T-helper 1 cell treated with Interleukin-12 subunit alpha and Interleukin-12 subunit beta and Interleukin-4 antibody, amounts not matched to agents 30 μg/mL and 1 μg/mL, for 36 hours (primary cell): ENCODE measurements around the gene TRPM4.
"Not testable (repeated sequence)": the region's sequence is repeated elsewhere in the genome, so short reads cannot be mapped to it uniquely, and the experiment has no call there.

Source experiments
- H3K27ac Mint-ChIP-seq: one replicate; pipeline ENCODE4 v1.8.0; 2021; ENCODE audit warnings: mild to moderate bottlenecking, mixed read lengths
- H3K27me3 Mint-ChIP-seq: one replicate; pipeline ENCODE4 v1.8.0; 2021; ENCODE audit warnings: low read depth, mixed read lengths
- H3K36me3 Mint-ChIP-seq: one replicate; pipeline ENCODE4 v1.8.0; 2021; ENCODE audit warnings: low read depth, mixed read lengths
- H3K4me1 Mint-ChIP-seq: one replicate; pipeline ENCODE4 v1.8.0; 2021; ENCODE audit warnings: low read depth, mixed read lengths
- H3K4me3 Mint-ChIP-seq: one replicate; pipeline ENCODE4 v1.8.0; 2021; ENCODE audit warnings: mild to moderate bottlenecking, moderate library complexity, mixed read lengths
- H3K9me3 Mint-ChIP-seq: one replicate; pipeline ENCODE4 v1.8.0; 2021; ENCODE audit warnings: mixed read lengths

TRPM4 gene

DNA sequence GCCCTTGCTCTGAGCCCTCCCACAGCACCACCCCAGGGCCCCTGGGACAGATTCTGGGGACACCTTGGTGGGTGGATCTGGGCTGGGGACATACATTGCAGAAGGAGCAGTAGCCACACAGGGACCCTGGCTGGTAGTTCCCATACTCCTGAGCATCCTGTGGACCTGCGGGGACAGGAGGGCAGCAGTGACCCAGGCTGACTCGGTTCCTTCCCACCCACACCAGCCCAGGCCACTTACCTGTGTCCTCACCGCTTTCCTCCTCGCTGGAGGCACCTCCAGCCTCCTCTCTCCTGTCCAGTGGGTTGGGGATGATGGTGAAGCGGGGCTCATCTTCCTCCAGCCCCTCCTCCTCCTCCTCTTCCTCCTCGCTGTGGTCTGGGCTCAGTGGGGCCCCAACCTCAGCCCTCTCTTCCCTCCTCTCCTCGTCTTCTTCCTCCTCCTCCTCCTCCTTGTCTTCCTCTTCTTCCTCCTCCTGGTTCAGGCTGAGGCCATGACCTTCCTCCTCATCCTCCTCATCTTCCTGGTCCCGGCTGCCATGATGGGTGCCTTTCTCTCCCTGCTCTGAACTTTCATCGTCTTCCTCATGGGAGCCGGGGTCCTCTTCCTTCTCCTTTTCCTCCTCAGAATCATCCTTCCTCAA lies 4.3 kb upstream of the TRPM4 start:
- H3K36me3 Mint-ChIP-seq: no peaks in the 10 kb centered on the region
- H3K27ac Mint-ChIP-seq: peak overlapping the region; percentile 4
- peaks cover 81% of the 10 kb centered on the region for H3K27me3 Mint-ChIP-seq
- H3K4me1 Mint-ChIP-seq: peaks cover 24% of the 10 kb centered on the region
- peak overlapping the region; percentile 7 for H3K4me3 Mint-ChIP-seq
- H3K9me3 Mint-ChIP-seq: no peaks in the 10 kb centered on the region

DNA sequence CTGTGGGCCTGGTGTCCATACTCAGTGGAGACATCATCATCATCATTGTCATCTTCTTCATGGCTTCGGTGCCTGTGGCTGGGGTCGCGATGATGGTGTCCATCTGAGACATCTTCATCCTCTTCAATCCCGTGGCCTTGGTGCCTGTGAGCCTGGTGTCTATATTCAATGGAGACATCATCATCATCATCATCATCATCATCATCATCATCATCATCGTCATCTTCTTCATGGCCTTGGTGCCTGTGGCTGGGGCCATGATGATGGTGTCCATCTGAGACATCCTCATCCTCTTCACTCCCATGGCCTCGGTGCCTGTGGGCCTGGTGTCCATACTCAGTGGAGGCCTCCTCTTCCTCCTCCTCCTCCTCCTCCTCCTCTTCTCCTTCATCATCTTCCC lies 3.3 kb upstream of the TRPM4 start:
- H3K27ac Mint-ChIP-seq: no peak overlapping the region
- H3K36me3 Mint-ChIP-seq: no peaks in the 10 kb centered on the region
- H3K4me3 Mint-ChIP-seq: no peak overlapping the region
- no peaks in the 10 kb centered on the region for H3K9me3 Mint-ChIP-seq
- peaks cover 77% of the 10 kb centered on the region for H3K27me3 Mint-ChIP-seq
- H3K4me1 Mint-ChIP-seq: peaks cover 20% of the 10 kb centered on the region

DNA sequence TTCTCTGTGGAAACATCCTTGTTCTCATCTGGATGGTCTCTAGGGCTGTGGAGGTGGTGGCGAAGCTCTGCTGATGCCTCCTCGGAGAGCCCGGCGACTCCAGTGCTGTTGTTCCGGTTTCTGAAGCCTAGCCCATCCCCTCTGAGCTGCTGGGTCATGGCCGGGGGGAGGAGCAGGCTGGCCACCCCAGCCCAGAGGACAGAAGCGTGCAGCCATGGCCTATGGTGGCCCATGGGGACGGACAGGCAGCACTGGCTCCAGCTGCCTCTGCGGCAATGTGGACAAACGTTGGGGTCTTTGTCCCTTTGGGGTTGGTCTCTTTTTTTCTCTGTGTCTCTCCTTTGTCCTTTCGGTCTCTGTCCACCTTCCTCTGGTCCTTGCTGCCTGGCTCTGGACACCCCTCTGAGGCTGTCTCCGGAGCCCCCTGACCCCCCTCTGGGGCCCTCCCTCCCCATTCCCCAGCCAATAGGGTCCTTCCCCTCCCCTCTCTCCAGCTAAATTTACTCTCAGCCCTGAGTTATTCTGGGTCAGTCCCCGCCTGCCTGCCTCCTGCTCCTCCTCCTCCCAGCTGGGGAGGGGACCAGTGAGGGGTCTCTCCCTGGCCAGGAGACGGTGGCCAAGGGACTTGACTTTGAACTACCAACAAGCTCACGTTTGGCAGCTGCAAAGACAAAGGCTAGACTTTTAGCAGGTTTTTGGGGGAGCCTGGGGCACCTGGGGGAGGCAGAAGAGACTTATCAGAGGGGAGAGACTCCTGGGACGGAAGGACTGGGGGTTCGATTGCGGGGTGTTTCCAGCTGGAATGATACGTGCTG lies 2.4 kb upstream of the TRPM4 start, which contains the start of gene HRC:
TSS of gene HRC (minus strand) at position 392 of the 815 bp plus-strand sequence. CDS start at position 233, 159 bp downstream.
- peak within 1 kb of the TSS; percentile 31 for H3K4me3 Mint-ChIP-seq
- H3K27ac Mint-ChIP-seq: no peak within 1 kb of the TSS
- no peaks in the 10 kb centered on the region for H3K9me3 Mint-ChIP-seq
- H3K36me3 Mint-ChIP-seq: no peaks in the 10 kb centered on the region
- H3K4me1 Mint-ChIP-seq: peaks cover 19% of the 10 kb centered on the region
- H3K27me3 Mint-ChIP-seq: peaks cover 73% of the 10 kb centered on the region

DNA sequence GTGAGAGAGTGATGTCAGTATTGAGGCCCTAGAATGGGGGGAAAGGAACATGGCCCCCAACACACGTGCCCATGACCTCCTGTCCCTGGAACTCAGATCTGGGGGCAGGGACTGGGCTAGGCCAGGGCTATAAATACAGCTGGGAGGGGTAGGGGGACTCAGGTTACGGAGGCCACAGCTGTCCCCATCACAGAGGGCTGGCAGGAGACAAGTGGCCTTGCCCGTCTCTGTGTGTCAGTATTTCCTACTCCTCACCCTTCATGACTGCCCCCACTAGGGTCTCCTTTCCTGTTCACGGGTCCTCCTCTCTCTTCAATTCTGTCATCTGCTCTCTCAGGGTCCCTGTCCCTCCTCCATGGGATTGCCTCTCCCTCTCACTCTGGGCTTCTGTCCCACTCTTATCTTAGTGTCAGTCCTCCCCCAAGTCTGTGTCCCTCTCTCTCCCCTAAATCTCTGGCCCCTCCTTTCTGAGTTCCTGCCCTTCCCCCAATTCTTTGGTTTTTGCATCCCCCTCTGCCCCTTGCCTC lies 1.7 kb upstream of the TRPM4 start:
- Mint-ChIP-seq H3K27me3 (peaks cover 75% of the 10 kb centered on the region), H3K36me3 (no peaks in the 10 kb centered on the region), H3K4me3 (peak overlapping the region; percentile 31), H3K9me3 (no peaks in the 10 kb centered on the region), H3K4me1 (peaks cover 17% of the 10 kb centered on the region), H3K27ac (no peak overlapping the region)

DNA sequence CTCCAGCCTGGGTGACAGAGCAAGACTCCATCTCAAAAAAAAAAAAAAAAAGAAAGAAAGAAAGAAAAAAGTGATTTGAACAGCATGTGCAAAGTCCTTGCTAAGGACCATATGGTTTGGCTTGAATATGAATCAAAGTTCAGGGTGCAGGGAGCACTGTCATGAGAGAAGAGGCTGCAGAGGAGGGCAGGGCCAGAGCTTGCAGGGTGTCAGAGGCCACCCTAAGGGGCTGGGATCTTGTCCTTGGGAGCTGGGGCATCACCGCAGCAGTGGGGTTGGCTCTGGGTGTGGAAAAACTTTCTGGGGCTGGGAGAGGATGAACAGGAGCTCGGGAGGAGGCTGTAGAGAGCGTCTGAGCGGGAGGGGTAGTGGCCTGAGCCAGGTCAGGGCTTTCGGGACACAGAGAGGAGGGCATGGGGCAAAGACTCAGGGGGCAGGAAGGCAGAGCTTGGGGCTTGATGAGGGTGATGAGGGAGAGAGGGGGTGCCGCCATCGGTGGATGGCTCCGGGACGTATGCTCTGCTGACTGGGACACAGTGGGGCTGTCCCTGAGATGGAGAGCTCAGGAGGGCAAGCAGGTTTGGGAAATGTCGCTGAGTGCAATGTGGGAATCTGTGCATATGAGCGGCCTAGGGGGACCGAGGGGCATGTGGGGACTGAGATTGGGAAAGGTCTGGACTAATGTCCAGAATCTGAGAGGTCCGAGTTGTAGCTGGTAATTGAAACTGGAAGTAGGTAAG lies 3.0 kb downstream of the TRPM4 start:
- Mint-ChIP-seq H3K9me3 (no peaks in the 10 kb centered on the region), H3K4me3 (no peak overlapping the region), H3K4me1 (peaks cover 9% of the 10 kb centered on the region), H3K27ac (no peak overlapping the region), H3K36me3 (no peaks in the 10 kb centered on the region), H3K27me3 (peaks cover 34% of the 10 kb centered on the region)

DNA sequence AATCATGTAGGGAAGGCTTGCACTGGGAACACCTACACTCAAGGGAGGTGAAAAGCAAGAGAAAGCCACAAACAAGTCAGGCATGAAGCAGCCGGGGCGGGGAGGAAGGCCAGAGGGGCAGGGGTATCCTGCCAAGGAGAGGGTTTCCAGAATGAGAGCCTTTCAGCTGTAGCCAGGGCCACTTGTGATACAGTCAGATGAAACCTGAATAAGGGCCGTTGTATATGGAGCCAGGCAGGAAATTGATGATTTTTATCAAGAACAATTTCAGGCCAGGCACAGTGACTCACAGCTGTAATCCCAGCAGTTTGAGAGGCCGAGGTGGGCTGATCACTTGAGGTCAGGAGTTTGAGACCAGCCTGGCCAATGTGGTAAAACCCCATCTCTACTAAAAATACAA lies 4.4 kb downstream of the TRPM4 start:
- Mint-ChIP-seq H3K27me3 (peaks cover 30% of the 10 kb centered on the region), H3K9me3 (no peaks in the 10 kb centered on the region), H3K4me3 (no peak overlapping the region), H3K36me3 (no peaks in the 10 kb centered on the region), H3K27ac (no peak overlapping the region), H3K4me1 (peaks cover 7% of the 10 kb centered on the region)

DNA sequence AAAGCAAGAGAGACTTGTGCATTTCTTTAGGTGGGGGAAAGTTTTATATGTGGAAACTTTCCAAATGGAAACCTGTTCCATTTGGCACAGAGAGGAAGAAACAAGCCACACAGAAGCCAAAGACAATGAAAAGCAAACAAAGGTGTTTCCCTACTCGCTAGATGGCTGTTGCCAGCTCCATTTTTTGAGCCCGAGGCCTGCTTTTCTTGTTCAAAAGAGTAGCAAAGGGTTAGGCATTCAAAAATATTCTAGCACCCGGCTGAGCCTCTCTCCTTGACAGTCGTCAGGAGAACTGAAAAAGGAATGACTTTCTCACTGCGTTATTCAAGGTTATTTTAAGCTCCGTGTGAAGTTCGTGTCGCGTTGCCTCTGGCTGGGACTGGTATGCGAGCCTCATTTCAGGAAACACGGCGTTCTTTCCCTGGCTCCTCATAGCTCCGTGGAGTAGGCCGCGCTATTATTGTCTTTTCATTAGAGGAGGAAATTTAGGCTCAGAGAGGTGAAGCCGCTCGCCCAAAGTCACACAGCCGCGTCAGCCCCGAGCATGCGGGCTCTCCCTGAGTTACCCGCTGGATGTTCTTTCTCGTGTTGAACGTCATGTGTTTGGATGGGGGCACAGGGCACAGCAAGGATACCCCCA lies 7.6 kb downstream of the TRPM4 start:
- Mint-ChIP-seq H3K27me3 (peaks cover 10% of the 10 kb centered on the region), H3K9me3 (no peaks in the 10 kb centered on the region), H3K36me3 (no peaks in the 10 kb centered on the region), H3K27ac (no peak overlapping the region), H3K4me3 (no peak overlapping the region), H3K4me1 (no peaks in the 10 kb centered on the region)

DNA sequence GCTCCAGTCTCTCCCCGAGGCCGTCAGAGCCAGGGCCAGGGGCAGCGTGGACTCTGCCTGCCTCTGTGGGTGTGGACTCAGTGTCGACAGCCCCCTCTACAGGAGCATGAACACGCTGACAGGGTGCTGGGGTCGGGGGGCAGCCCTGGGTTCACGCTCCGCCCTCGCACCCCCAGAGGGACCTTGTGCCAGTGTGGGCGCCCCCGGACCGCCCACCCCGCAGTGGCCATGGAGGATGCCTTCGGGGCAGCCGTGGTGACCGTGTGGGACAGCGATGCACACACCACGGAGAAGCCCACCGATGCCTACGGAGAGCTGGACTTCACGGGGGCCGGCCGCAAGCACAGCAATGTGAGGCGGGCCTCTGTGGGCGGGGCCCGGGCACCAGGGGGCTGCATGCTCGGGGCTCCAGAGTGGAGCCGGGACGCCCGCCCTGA lies 8.3 kb downstream of the TRPM4 start:
- Mint-ChIP-seq H3K27me3 (peaks cover 6% of the 10 kb centered on the region), H3K4me3 (no peak overlapping the region), H3K4me1 (no peaks in the 10 kb centered on the region), H3K9me3 (no peaks in the 10 kb centered on the region), H3K27ac (no peak overlapping the region), H3K36me3 (no peaks in the 10 kb centered on the region)

DNA sequence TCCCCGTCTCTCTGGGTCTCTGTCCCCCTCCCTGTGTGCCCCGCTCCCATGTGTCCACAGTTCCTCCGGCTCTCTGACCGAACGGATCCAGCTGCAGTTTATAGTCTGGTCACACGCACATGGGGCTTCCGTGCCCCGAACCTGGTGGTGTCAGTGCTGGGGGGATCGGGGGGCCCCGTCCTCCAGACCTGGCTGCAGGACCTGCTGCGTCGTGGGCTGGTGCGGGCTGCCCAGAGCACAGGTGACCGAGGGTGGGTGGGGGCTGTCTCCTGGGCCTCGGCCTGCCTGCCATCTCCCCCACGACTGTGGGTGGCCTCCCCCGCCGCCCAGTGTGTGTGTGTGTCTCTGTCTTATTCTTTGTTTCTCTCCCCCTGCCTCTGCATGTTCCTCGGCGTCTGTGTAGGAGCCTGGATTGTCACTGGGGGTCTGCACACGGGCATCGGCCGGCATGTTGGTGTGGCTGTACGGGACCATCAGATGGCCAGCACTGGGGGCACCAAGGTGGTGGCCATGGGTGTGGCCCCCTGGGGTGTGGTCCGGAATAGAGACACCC lies 10.3 kb downstream of the TRPM4 start:
- Mint-ChIP-seq H3K27ac (no peak overlapping the region), H3K9me3 (no peaks in the 10 kb centered on the region), H3K36me3 (no peaks in the 10 kb centered on the region), H3K4me1 (no peaks in the 10 kb centered on the region), H3K4me3 (no peak overlapping the region), H3K27me3 (peaks cover 4% of the 10 kb centered on the region)

DNA sequence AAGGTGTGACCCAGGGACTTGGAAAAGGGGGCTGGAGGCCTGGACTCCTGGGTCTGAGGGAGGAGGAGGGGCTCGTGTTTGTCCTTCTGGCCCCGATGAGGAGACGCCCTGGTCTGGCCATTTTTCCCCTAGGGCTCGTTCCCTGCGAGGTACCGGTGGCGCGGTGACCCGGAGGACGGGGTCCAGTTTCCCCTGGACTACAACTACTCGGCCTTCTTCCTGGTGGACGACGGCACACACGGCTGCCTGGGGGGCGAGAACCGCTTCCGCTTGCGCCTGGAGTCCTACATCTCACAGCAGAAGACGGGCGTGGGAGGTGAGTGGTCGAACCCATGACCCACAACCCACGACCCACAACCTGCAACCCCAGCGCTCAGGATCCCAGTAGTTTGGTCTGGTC lies 10.8 kb downstream of the TRPM4 start:
- no peak overlapping the region for H3K4me3 Mint-ChIP-seq
- H3K9me3 Mint-ChIP-seq: no peaks in the 10 kb centered on the region
- no peak overlapping the region for H3K27ac Mint-ChIP-seq
- no peaks in the 10 kb centered on the region for H3K36me3 Mint-ChIP-seq
- no peaks in the 10 kb centered on the region for H3K4me1 Mint-ChIP-seq
- peaks cover 4% of the 10 kb centered on the region for H3K27me3 Mint-ChIP-seq

DNA sequence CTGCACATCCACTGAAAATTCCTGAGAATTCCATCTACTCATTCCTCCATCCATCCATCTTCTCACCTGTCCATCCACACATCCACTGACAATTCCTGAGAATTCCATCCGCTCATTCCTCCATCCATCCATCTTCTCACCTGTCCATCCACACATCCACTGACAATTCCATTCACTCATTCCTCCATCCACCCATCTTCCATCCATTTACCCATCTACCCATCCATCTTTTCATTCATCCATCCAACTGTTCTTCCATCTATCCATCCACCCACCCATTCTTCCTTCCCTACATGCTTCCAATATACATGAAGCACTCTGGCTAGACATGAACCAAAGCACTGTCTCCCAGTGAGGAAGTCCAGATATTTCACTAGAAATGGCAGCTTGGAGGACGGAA lies 15.6 kb downstream of the TRPM4 start:
- no peaks in the 10 kb centered on the region for H3K27me3 Mint-ChIP-seq

DNA sequence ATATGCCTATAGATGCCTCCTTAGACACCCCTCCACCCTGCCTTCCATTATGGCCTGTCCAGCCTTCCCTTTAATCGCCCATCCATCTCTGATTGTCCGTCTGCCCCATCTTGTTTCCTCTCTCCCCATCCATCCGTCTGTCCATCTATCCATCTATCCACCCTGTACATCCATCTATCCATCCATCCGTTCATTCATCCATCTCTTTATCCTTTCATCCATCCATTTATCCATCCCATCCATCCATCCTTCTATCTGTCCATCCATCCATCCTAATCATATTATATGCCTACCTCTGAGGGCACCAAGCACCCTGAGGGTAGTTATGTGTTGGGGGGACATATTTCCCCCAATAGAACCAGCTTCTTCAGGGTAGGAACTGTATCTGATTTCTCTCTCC lies 23.1 kb downstream of the TRPM4 start:
- H3K4me1 Mint-ChIP-seq: peaks cover 3% of the 10 kb centered on the region
- no peaks in the 10 kb centered on the region for H3K27me3 Mint-ChIP-seq
- H3K36me3 Mint-ChIP-seq: no peaks in the 10 kb centered on the region
- H3K9me3 Mint-ChIP-seq: peaks cover 17% of the 10 kb centered on the region
- H3K4me3 Mint-ChIP-seq: no peak overlapping the region
- H3K27ac Mint-ChIP-seq: no peak overlapping the region

More for the DNA sequence above, 15.6 kb downstream of the TRPM4 start:
- no peak overlapping the region for H3K4me3 Mint-ChIP-seq
- peaks cover 3% of the 10 kb centered on the region for H3K4me1 Mint-ChIP-seq
- no peaks in the 10 kb centered on the region for H3K36me3 Mint-ChIP-seq
- H3K27ac Mint-ChIP-seq: no peak overlapping the region
- no peaks in the 10 kb centered on the region for H3K9me3 Mint-ChIP-seq

DNA sequence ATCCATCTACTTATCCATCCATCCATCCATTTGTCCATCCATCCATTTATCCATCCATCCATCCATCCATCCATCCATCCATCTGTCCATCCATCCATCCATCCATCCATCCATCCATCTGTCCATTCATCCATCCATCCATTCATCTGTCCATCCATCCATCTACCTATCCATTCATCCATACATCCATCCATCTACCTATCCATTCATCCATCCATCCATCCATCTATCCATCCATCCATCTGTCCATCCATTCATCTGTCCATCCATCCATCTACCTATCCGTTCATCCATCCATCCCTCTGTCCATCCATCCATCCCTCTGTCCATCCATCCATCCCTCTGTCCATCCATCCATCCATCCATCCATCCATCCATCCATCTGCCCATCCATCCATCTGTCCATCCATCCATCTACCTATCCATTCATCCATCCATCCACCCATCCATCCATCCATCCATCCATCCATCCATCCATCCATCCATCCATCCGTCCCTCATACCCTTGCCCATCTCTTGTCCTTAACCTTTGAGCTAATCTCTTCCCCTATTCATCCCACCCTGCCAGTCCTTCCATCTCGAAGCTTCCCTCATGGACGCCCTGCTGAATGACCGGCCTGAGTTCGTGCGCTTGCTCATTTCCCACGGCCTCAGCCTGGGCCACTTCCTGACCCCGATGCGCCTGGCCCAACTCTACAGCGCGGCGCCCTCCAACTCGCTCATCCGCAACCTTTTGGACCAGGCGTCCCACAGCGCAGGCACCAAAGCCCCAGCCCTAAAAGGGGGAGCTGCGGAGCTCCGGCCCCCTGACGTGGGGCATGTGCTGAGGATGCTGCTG lies 24.6 kb downstream of the TRPM4 start:
- H3K27ac Mint-ChIP-seq: not testable (repeated sequence)

More for the DNA sequence above, 24.6 kb downstream of the TRPM4 start:
- peaks cover 17% of the 10 kb centered on the region for H3K9me3 Mint-ChIP-seq
- H3K36me3 Mint-ChIP-seq, H3K4me1 Mint-ChIP-seq, H3K27me3 Mint-ChIP-seq, H3K4me3 Mint-ChIP-seq: not testable (repeated sequence)
